BJ (cell line): ENCODE measurements around the gene OMP. TPM values are rescaled to one million over a fixed set of nuclear protein-coding genes. Genes with fewer than 3 reads are reported as not detected.

ENCODE experiments used
- CTCF ChIA-PET: fragments of 350-600 bp; formaldehyde crosslinking; extraction: SDS; loops from one replicate; lab custom pipeline; 2021; ENCODE audit warnings: antibody characterized with exemption, inconsistent platforms; lab: Yijun Ruan, JAX
- POLR2A ChIA-PET: fragments of 300-600 bp; sonication (Branson Sonifier 250); formaldehyde crosslinking; extraction: SDS; loops from one replicate; lab custom pipeline; 2021; ENCODE audit warnings: antibody characterized with exemption; lab: Charles Lee
- DNase-seq: peaks from one replicate; pipeline ENCODE4 v3.0.0-alpha.2; 2011; ENCODE audit warnings: low read depth
- H3K27me3 ChIP-seq: 2 replicates; pipeline ENCODE4 v1.6.0; 2011; ENCODE audit warnings: low read length; ENCODE audit not compliant: control insufficient read depth, insufficient read depth
- H3K36me3 ChIP-seq: 2 replicates; pipeline ENCODE4 v1.5.1; 2011; ENCODE audit warnings: low read length; ENCODE audit not compliant: control insufficient read depth, insufficient read depth
- H3K4me3 ChIP-seq: 2 replicates; pipeline ENCODE4 v1.5.1; 2011; ENCODE audit warnings: low read depth, mild to moderate bottlenecking, control low read depth, low read length
- CTCF ChIP-seq: IDR thresholded peaks from 2 replicates; pipeline ENCODE4 v1.5.1; 2011; ENCODE audit warnings: low read depth, mild to moderate bottlenecking, control low read depth, inconsistent platforms, low read length, moderate library complexity; ENCODE audit not compliant: insufficient read depth
- polyA minus RNA-seq: library from RNA; depleted of rRNA, polyadenylated mRNA; stranded (reverse); fragments of >200 nt; gene quantifications from 2 replicates; pipeline ENCODE4 v1.2.3, GENCODE V29; 2011; rRNA and poly(A)+ RNA removed
- polyA plus RNA-seq: library from polyadenylated mRNA; depleted of rRNA; stranded (reverse); fragments of >200 nt; gene quantifications from 2 replicates; pipeline ENCODE4 v1.2.3, GENCODE V29; 2011; rRNA removed

Gene OMP
- polyA plus RNA-seq, result 0.21 TPM in 1 of 2 replicates, not detected in the other
- polyA minus RNA-seq, result 0.76 TPM in 1 of 2 replicates, not detected in the other

- no peak within 1 kb of the TSS for H3K4me3 ChIP-seq
- CTCF ChIA-PET, result interaction anchor here (0.9 to 10.6 kb wide), 8 partner anchors 10 to 66 kb away, joined by 3 to 128 read pairs (median 4); partner anchors contain the start of gene MYO7A
- H3K36me3 ChIP-seq, result peaks cover 2% of the 10 kb centered on the region; the same call in 1 of the 2 replicates
- POLR2A ChIA-PET, result no interaction called here
- TF ChIP-seq CTCF, result no peak
- H3K27me3 ChIP-seq, result no peaks in the 10 kb centered on the region
- DNase-seq, result no peak
Measured at GRCh38 chr11:77102246-77103210, at the start of gene OMP. Gene OMP, plus strand, starts transcription at chr11:77102840. Its CDS starts 0 bp downstream, at chr11:77102840.

- TF ChIP-seq CTCF, result no peak
- ChIA-PET CTCF (interaction anchor here (0.6 to 3.9 kb wide), 4 partner anchors 12 to 330 kb away, joined by 3 to 29 read pairs (median 8); partner anchors contain the start of gene MYO7A), POLR2A (no interaction called here)
- DNase-seq, result no peak
- Histone ChIP-seq H3K4me3 (no peak overlapping the region), H3K36me3 (no peaks in the 10 kb centered on the region), H3K27me3 (peaks cover 2% of the 10 kb centered on the region)
Measured at GRCh38 chr11:77053217-77054015, 49.2 kb upstream of the OMP start.

- Histone ChIP-seq H3K27me3 (peaks cover 2% of the 10 kb centered on the region), H3K4me3 (no peak overlapping the region), H3K36me3 (no peaks in the 10 kb centered on the region)
- DNase-seq, result no peak
- no peak for TF ChIP-seq CTCF
- CTCF ChIA-PET, result interaction anchor here (2.0 to 3.9 kb wide), 3 partner anchors 11 to 73 kb away, joined by 6 to 29 read pairs (median 10); partner anchors contain the start of gene MYO7A
- POLR2A ChIA-PET, result no interaction called here
Measured at GRCh38 chr11:77054084-77054483, 48.6 kb upstream of the OMP start.

- POLR2A ChIA-PET, result interaction anchor here (0.7 kb wide), 1 partner anchor 91 kb away, joined by 7 read pairs; no protein-coding TSS in a partner anchor
- TF ChIP-seq CTCF, result no peak
- no peak overlapping the region for H3K4me3 ChIP-seq
- H3K36me3 ChIP-seq, result no peaks in the 10 kb centered on the region
- H3K27me3 ChIP-seq, result peaks cover 2% of the 10 kb centered on the region
- CTCF ChIA-PET, result interaction anchor here (1.2 to 3.9 kb wide), 3 partner anchors 10 to 35 kb away, joined by 3 to 29 read pairs (median 10); no protein-coding TSS in a partner anchor
- no peak for DNase-seq
Measured at GRCh38 chr11:77055101-77055561, 47.5 kb upstream of the OMP start.
